ENCODE data around the gene TTC9. TPM values are rescaled to one million over a fixed set of nuclear protein-coding genes. Genes with fewer than 3 reads are reported as not detected.

The TTC9 gene
- total and polyA plus RNA-seq, 10 of the 15 experiments (the other 5 are each of a cell fraction or from before 2014, with no cell fraction given): 0.87 to 15.8 (median 7.8) TPM

DNA sequence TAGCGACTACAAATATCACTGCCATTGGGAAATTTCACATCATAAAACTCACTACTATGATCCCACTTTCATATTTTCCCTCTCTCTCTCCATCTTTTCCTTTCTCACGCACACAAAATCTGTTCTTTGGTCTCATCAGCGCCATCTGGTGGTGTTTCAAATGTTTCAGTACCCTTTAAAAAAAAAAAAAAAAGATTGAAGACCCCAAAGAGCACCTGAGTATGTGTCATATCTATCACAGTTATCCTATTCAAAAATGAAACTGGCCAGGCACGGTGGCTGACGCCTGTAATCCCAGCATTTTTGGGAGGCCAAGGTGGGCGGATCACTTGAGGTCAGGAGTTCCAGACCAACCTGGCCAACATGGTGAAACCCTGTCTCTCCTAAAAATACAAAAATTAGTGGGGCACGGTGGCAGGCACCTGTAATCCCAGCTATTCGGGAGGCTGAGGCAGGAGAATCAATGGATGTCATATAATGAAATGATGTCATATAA lies 72.4 kb downstream of the TTC9 start (continued):
- TF ChIP-seq NR2F1 (conservative IDR thresholded peaks at IDR 0.05): no peak
- TF ChIP-seq, protein P1, sequence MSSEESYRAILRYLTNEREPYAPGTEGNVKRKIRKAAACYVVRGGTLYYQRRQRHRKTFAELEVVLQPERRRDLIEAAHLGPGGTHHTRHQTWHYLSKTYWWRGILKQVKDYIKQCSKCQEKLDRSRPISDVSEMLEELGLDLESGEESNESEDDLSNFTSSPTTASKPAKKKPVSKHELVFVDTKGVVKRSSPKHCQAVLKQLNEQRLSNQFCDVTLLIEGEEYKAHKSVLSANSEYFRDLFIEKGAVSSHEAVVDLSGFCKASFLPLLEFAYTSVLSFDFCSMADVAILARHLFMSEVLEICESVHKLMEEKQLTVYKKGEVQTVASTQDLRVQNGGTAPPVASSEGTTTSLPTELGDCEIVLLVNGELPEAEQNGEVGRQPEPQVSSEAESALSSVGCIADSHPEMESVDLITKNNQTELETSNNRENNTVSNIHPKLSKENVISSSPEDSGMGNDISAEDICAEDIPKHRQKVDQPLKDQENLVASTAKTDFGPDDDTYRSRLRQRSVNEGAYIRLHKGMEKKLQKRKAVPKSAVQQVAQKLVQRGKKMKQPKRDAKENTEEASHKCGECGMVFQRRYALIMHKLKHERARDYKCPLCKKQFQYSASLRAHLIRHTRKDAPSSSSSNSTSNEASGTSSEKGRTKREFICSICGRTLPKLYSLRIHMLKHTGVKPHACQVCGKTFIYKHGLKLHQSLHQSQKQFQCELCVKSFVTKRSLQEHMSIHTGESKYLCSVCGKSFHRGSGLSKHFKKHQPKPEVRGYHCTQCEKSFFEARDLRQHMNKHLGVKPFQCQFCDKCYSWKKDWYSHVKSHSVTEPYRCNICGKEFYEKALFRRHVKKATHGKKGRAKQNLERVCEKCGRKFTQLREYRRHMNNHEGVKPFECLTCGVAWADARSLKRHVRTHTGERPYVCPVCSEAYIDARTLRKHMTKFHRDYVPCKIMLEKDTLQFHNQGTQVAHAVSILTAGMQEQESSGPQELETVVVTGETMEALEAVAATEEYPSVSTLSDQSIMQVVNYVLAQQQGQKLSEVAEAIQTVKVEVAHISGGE (CRISPR knock-in tag; IDR thresholded peaks at IDR 0.05): no peak
- no peak for TF ChIP-seq EP300 (IDR thresholded peaks at IDR 0.05; ENCODE audit: borderline replicate concordance in 1 of 2, control insufficient read depth in 1 of 2, low read depth in 2 of 2, low read length in 2 of 2)
- no peak for TF ChIP-seq WRNIP1 (IDR thresholded peaks at IDR 0.05; ENCODE audit: borderline replicate concordance, low read depth, low read length)
- TF ChIP-seq ATF7 (IDR thresholded peaks at IDR 0.05; ENCODE audit: low read depth): 0 out of 2 replicates have a peak, but pooled peaks have one; percentile 27
- TF ChIP-seq RB1 (IDR thresholded peaks at IDR 0.05; ENCODE audit: borderline replicate concordance): no peak
- TF ChIP-seq, protein P2, sequence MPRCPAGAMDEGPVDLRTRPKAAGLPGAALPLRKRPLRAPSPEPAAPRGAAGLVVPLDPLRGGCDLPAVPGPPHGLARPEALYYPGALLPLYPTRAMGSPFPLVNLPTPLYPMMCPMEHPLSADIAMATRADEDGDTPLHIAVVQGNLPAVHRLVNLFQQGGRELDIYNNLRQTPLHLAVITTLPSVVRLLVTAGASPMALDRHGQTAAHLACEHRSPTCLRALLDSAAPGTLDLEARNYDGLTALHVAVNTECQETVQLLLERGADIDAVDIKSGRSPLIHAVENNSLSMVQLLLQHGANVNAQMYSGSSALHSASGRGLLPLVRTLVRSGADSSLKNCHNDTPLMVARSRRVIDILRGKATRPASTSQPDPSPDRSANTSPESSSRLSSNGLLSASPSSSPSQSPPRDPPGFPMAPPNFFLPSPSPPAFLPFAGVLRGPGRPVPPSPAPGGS (IDR thresholded peaks at IDR 0.05; ENCODE audit: borderline replicate concordance, insufficient read depth, low read depth, low read length, poor library complexity, severe bottlenecking): no peak
- TF ChIP-seq NR2C1 (IDR thresholded peaks at IDR 0.05): no peak
- no peak for TF ChIP-seq TCF3 (IDR thresholded peaks at IDR 0.05; ENCODE audit: borderline replicate concordance, insufficient read depth, low read depth, low read length)
- TF ChIP-seq FOXM1 (IDR thresholded peaks at IDR 0.05; ENCODE audit: low read depth, low read length): no peak; the same call in 1 of the 2 replicates
- TF ChIP-seq, protein P3, sequence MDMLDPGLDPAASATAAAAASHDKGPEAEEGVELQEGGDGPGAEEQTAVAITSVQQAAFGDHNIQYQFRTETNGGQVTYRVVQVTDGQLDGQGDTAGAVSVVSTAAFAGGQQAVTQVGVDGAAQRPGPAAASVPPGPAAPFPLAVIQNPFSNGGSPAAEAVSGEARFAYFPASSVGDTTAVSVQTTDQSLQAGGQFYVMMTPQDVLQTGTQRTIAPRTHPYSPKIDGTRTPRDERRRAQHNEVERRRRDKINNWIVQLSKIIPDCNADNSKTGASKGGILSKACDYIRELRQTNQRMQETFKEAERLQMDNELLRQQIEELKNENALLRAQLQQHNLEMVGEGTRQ (IDR thresholded peaks at IDR 0.05; ENCODE audit: borderline replicate concordance, low read depth, low read length): no peak
- peak; percentile 72 for TF ChIP-seq RAD21 (IDR thresholded peaks at IDR 0.05; ENCODE audit: insufficient read depth, low read depth, low read length)
- no peak for TF ChIP-seq NR2C2 (IDR thresholded peaks at IDR 0.05; ENCODE audit: borderline replicate concordance, control insufficient read depth, insufficient read length, low read depth)
- TF ChIP-seq CBX3 (IDR thresholded peaks at IDR 0.05; ENCODE audit: borderline replicate concordance, low read depth): no peak
- no peak for TF ChIP-seq GATAD2B (conservative IDR thresholded peaks at IDR 0.05; ENCODE audit: low read depth)
- no peak for TF ChIP-seq SIX5 (IDR thresholded peaks at IDR 0.05; ENCODE audit: low read depth, low read length, severe bottlenecking)
- TF ChIP-seq, protein P4, sequence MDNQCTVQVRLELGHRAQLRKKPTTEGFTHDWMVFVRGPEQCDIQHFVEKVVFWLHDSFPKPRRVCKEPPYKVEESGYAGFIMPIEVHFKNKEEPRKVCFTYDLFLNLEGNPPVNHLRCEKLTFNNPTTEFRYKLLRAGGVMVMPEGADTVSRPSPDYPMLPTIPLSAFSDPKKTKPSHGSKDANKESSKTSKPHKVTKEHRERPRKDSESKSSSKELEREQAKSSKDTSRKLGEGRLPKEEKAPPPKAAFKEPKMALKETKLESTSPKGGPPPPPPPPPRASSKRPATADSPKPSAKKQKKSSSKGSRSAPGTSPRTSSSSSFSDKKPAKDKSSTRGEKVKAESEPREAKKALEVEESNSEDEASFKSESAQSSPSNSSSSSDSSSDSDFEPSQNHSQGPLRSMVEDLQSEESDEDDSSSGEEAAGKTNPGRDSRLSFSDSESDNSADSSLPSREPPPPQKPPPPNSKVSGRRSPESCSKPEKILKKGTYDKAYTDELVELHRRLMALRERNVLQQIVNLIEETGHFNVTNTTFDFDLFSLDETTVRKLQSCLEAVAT (IDR thresholded peaks at IDR 0.05): peak; percentile 37; the same call in 1 of the 2 replicates
- no peak for TF ChIP-seq ZNF24 (IDR thresholded peaks at IDR 0.05)
- TF ChIP-seq EGR1 (IDR thresholded peaks at IDR 0.05; ENCODE audit: borderline replicate concordance in 1 of 2, low read depth in 2 of 2, low read length in 2 of 2): no peak
- no peak for TF ChIP-seq ZNF274 (IDR thresholded peaks at IDR 0.05; ENCODE audit: insufficient read depth, insufficient read length)
- TF ChIP-seq, protein P5, sequence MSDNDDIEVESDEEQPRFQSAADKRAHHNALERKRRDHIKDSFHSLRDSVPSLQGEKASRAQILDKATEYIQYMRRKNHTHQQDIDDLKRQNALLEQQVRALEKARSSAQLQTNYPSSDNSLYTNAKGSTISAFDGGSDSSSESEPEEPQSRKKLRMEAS (IDR thresholded peaks at IDR 0.05; ENCODE audit: low read depth, low read length): no peak
- no peak for TF ChIP-seq ZNF207 (IDR thresholded peaks at IDR 0.05; ENCODE audit: borderline replicate concordance)
- no peak for TF ChIP-seq NFIC (IDR thresholded peaks at IDR 0.05; ENCODE audit: low read depth, low read length)

Measured in GM12878 (cell line).